Activated naive CD4-positive, alpha-beta T cell treated with anti-CD3 and anti-CD28 coated beads, Interleukin-2, amount 50 U/mL, for 24 hours (primary cell): ENCODE measurements around the gene NFATC2.
"Not testable (repeated sequence)": the region's sequence is repeated elsewhere in the genome, so short reads cannot be mapped to it uniquely, and the experiment has no call there.

Experiments used
- H3K27ac Mint-ChIP-seq: one replicate; pipeline ENCODE4 v1.8.0; 2021; ENCODE audit warnings: mild to moderate bottlenecking, mixed read lengths
- H3K27me3 Mint-ChIP-seq: one replicate; pipeline ENCODE4 v1.8.0; 2021; ENCODE audit warnings: mixed read lengths
- H3K36me3 Mint-ChIP-seq: one replicate; pipeline ENCODE4 v1.8.0; 2021; ENCODE audit warnings: mixed read lengths
- H3K4me1 Mint-ChIP-seq: one replicate; pipeline ENCODE4 v1.8.0; 2021; ENCODE audit warnings: mixed read lengths
- H3K4me3 Mint-ChIP-seq: one replicate; pipeline ENCODE4 v1.8.0; 2021; ENCODE audit warnings: mild to moderate bottlenecking, mixed read lengths
- H3K9me3 Mint-ChIP-seq: one replicate; pipeline ENCODE4 v1.8.0; 2021; ENCODE audit warnings: mixed read lengths

The NFATC2 gene

DNA sequence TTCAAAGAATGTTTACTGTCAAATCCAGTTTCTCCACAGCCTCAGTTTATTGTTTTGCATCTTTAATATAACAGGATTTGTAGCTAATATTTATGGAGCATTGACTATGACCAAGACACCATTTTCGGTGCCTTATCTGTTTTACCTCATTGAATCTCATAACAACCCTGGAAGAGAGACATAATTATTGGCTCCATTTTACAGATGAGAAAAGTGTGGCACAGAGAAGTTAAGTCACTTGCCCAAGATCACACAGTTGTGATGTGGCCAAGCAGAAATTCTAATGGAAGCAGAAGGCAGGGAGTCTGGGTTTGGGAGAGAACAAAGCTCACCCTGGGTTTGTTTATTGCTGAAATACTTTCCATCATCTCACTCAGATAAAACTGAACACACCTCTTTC is 17.5 kb upstream of the NFATC2 start:
- Mint-ChIP-seq H3K27me3 (peaks cover 39% of the 10 kb centered on the region), H3K27ac (no peak overlapping the region), H3K9me3 (no peaks in the 10 kb centered on the region), H3K4me3 (no peak overlapping the region), H3K36me3 (no peaks in the 10 kb centered on the region), H3K4me1 (peaks cover 32% of the 10 kb centered on the region)

- Mint-ChIP-seq H3K27me3 (peaks cover 11% of the 10 kb centered on the region), H3K4me1 (peaks cover 7% of the 10 kb centered on the region), H3K9me3 (no peaks in the 10 kb centered on the region), H3K36me3 (no peaks in the 10 kb centered on the region), H3K4me3 (no peak overlapping the region), H3K27ac (no peak overlapping the region)
Observed at GRCh38 chr20:51554538-51555165, 12.1 kb upstream of the NFATC2 start.

DNA sequence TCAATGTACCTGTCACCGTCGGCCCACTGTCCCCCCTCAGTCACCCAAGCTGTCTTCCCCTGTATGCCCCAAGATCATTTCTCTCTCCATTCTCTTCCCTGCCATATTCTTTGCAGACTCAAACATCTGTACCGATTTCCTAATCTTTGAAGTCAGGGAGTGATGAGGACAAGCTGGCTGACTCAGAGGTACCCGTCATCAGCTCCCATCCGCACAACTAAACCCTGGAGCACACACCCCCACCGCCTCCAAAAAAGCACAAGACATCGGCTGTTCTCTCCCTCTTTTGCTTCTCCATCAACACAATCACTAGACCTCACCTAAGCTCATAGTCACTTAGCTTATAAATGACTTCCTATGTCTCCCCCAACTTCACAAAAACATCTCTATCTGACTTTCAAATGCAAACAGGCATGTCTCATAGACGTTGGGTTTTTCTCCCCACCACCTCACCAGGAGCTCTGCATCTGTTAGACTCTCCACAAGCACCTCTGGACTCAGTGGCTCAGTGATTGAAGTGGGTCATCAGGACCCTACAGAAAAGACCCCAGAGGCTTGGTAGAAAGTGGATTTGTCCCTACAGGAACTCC is 11.5 kb upstream of the NFATC2 start:
- H3K27ac Mint-ChIP-seq = peak overlapping the region; percentile 9
- H3K36me3 Mint-ChIP-seq = no peaks in the 10 kb centered on the region
- H3K4me3 Mint-ChIP-seq = no peak overlapping the region
- peaks cover 6% of the 10 kb centered on the region for H3K4me1 Mint-ChIP-seq
- H3K27me3 Mint-ChIP-seq = peaks cover 8% of the 10 kb centered on the region
- H3K9me3 Mint-ChIP-seq = no peaks in the 10 kb centered on the region

DNA sequence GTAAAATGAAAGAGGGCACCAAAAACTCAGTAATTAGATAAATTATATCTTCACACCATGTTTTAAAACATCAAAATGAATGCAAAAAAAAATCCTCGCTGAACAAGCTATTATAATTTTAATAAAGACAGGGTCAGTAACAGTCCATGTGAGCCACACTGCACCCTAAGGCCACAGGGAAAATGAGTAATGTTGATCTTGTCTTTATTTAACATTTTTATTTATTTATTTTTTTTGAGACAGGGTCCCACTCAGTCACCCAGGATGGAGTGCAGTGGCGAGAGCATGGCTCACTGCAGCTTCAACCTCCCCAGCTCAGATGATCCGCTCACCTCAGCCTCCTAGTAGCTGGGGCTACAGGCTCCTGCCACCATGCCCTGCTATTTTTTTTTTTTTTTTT is 8.7 kb upstream of the NFATC2 start:
- peaks cover 2% of the 10 kb centered on the region for H3K27me3 Mint-ChIP-seq
- H3K4me1 Mint-ChIP-seq = peaks cover 6% of the 10 kb centered on the region
- H3K9me3 Mint-ChIP-seq = no peaks in the 10 kb centered on the region
- no peaks in the 10 kb centered on the region for H3K36me3 Mint-ChIP-seq
- H3K4me3 Mint-ChIP-seq = no peak overlapping the region
- no peak overlapping the region for H3K27ac Mint-ChIP-seq

GRCh38 chr20:51549474-51549873 is 7.0 kb upstream of the NFATC2 start:
- Mint-ChIP-seq H3K36me3 (no peaks in the 10 kb centered on the region), H3K27me3 (no peaks in the 10 kb centered on the region), H3K9me3 (no peaks in the 10 kb centered on the region), H3K27ac (no peak overlapping the region), H3K4me3 (no peak overlapping the region), H3K4me1 (peaks cover 6% of the 10 kb centered on the region)

DNA sequence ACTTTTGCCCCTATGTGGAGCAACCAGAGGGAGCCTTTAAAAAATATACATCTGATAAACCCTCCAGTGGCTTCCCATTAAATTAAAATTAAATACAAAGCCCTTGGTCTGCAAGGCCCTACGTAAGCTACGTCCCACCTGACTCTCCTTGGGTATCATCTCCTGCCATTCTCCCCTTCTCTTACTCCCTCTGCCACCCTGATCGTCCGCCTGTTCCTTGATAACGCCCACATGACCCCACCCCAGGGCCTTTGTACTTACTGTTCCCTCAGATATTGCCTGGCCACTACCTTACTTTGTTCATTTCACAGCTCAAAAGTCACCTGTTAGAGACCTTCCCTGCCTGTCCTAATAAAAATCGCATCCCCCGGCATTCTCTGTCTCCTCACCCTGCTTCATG is 5.4 kb upstream of the NFATC2 start:
- no peak overlapping the region for H3K27ac Mint-ChIP-seq
- H3K4me1 Mint-ChIP-seq = peaks cover 5% of the 10 kb centered on the region
- no peaks in the 10 kb centered on the region for H3K36me3 Mint-ChIP-seq
- H3K4me3 Mint-ChIP-seq = no peak overlapping the region
- no peaks in the 10 kb centered on the region for H3K27me3 Mint-ChIP-seq
- no peaks in the 10 kb centered on the region for H3K9me3 Mint-ChIP-seq

GRCh38 chr20:51545515-51545914 is 3.0 kb upstream of the NFATC2 start:
- peaks cover 3% of the 10 kb centered on the region for H3K36me3 Mint-ChIP-seq
- no peaks in the 10 kb centered on the region for H3K27me3 Mint-ChIP-seq
- H3K27ac Mint-ChIP-seq = peak overlapping the region; percentile 3
- peaks cover 21% of the 10 kb centered on the region for H3K4me1 Mint-ChIP-seq
- H3K4me3 Mint-ChIP-seq = no peak overlapping the region
- H3K9me3 Mint-ChIP-seq = no peaks in the 10 kb centered on the region

DNA sequence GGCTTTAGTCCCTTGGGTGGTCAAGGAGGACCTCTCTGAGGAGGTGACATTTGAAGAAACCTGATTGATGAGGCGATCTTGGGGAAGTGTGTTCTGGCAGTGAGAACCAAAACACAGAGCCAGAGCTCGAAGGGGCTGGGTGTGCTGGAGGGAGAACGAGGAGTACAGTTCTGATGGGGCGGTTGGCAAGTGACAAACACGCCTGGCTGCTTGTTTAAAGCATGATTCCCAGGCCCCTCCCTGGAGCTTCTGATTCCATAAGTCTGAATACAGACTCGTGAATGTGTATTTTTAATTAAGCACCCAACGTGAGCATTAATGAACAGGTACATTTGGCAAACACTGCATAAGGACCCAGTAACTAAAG is 886 bp upstream of the NFATC2 start:
- Mint-ChIP-seq H3K9me3 (no peaks in the 10 kb centered on the region), H3K36me3 (peaks cover 8% of the 10 kb centered on the region), H3K4me1 (peaks cover 41% of the 10 kb centered on the region), H3K4me3 (peak overlapping the region; percentile 77), H3K27me3 (no peaks in the 10 kb centered on the region), H3K27ac (peak overlapping the region; percentile 47)

GRCh38 chr20:51542033-51542570 is 417 bp downstream of the NFATC2 start:
- Mint-ChIP-seq H3K4me1 (peaks cover 54% of the 10 kb centered on the region), H3K9me3 (peaks cover 4% of the 10 kb centered on the region), H3K27me3 (no peaks in the 10 kb centered on the region), H3K27ac (peak overlapping the region; percentile 97), H3K4me3 (peak overlapping the region; percentile 95), H3K36me3 (peaks cover 16% of the 10 kb centered on the region)

DNA sequence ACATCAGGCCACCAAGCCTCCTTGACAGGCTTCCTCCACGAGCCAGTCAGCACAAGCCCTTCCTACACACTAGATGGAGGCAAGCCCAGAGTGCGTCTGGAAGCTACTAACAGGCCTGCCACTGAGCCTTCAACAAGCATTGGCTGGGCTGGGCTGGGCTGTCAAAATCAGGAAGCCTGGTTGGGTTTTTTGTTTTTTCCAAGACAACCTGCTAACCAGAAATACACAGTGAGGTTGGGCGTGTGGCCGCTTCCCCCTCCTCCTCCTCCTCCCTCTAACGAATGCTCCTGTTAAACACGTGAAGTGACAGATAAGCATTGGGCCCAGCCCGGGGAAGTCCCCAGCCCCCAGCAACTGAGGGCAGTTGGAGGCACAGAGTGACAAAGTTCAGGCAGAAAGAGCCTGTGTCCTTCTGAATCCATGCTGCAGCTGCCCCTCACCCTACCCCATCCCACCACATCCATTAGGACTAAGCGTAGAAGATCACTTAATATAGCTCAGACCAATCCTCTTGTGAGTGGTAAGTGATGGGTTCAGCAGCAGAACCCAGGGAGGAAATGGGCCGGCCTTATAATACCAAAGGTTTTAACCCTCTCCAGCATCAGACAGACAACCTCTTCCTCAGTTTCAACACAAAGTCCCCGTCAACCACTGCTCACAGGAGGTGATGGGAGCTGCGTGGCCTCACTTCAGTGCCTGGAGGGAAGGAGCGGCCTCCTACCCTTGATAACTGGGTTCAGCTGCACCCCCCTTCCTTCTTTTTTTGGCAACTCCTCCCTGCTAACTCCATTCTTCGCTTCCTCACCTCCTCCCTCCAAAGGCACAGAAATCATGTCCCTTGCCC is 1.1 kb downstream of the NFATC2 start:
- Mint-ChIP-seq H3K36me3 (peaks cover 16% of the 10 kb centered on the region), H3K27me3 (no peaks in the 10 kb centered on the region), H3K27ac (peak overlapping the region; percentile 97), H3K9me3 (peaks cover 4% of the 10 kb centered on the region), H3K4me3 (peak overlapping the region; percentile 95), H3K4me1 (peaks cover 61% of the 10 kb centered on the region)

- H3K36me3 Mint-ChIP-seq = peaks cover 16% of the 10 kb centered on the region
- H3K4me1 Mint-ChIP-seq = peaks cover 69% of the 10 kb centered on the region
- no peaks in the 10 kb centered on the region for H3K27me3 Mint-ChIP-seq
- H3K9me3 Mint-ChIP-seq = peaks cover 4% of the 10 kb centered on the region
- H3K4me3 Mint-ChIP-seq = peak overlapping the region; percentile 95
- peak overlapping the region; percentile 97 for H3K27ac Mint-ChIP-seq
Observed at GRCh38 chr20:51540580-51540979, 1.9 kb downstream of the NFATC2 start.

DNA sequence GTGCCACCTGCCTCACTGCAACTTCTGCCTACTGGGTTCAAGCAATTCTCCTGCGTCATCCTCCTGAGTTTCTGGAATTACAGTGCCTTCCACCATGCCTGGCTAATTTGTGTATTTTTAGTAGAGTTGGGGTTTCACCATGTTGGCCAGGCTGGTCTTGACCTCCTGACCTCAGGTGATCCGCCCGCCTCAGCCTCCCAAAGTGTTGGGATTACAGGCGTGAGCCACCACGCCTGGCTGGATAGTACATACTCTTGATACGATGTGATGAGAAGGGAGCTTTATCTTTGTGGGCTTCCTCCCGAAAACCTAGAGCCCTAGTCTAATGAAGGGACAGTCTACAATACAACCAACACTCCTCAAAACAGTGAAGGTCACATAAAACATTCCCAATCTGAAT is 2.4 kb downstream of the NFATC2 start:
- H3K27me3 Mint-ChIP-seq, H3K9me3 Mint-ChIP-seq: not testable (repeated sequence)
- H3K36me3 Mint-ChIP-seq = peaks cover 16% of the 10 kb centered on the region
- peak overlapping the region; percentile 59 for H3K27ac Mint-ChIP-seq
- peak overlapping the region; percentile 95 for H3K4me3 Mint-ChIP-seq
- peaks cover 74% of the 10 kb centered on the region for H3K4me1 Mint-ChIP-seq

DNA sequence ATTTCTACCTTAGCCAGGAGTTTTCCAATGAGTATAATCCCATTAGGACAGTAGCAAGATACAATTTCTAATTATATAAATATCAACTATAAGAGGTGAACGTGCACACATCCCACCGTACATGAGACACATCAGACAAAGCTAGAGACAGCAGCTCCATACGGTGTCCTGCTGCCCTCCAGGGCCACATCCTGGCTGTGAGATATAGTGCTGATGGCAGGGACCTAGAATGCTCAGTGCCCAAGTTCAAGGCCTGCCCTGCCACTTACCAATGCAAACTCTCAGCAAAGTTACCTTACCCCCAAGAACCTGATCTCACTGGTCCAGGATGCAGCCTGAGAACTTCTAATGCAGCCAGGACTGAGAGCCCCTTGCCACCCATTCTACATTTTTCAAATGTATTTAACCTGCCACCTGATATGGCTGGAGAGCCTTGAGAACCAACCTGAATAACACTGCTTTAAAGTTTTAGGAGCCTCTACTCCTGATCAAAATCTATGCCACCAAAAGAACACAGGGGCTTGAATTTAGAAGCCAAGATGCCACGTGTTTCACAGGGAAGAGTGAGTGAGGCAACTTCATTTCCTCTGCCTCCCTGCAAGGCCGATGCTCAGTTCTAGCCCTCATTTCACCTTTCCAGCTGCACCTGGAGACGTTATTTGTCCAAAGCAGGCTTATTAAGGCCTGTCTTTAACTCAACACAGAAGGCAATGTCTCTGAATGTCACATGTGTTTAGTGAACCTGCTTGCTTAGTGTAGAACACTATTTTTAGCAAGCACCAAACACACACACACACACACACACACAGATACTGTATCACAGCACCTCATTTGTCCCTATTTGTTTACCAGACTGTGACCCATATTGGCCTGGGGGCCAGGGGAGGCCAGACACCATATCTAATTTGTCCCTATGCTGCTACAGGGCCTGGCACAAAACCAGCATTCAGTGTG is 6.1 kb downstream of the NFATC2 start:
- Mint-ChIP-seq H3K4me3 (peak overlapping the region; percentile 53), H3K36me3 (peaks cover 18% of the 10 kb centered on the region), H3K27me3 (no peaks in the 10 kb centered on the region), H3K4me1 (peaks cover 95% of the 10 kb centered on the region), H3K9me3 (peaks cover 4% of the 10 kb centered on the region), H3K27ac (peak overlapping the region; percentile 83)

DNA sequence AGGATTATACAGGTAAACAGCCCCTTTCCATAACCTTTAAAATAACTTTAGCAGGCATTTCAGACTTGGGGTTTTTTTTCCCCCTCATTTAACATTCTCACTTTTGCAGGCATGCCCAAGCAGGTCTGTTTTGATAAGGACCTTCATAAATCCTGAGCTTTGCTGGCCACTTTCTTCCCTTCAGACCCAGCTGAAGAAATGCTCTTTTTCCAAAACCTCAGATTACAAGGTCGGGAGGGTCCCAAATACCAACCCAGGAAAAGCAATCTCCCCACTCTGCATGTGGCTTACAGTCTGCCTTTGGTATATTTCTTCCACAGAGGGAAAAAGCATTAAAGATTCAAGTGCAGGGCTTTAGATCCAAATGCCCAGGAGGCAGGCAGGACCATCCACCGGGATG is 6.8 kb downstream of the NFATC2 start:
- H3K4me3 Mint-ChIP-seq = peak overlapping the region; percentile 53
- peaks cover 95% of the 10 kb centered on the region for H3K4me1 Mint-ChIP-seq

GRCh38 chr20:51535075-51535386 is 7.5 kb downstream of the NFATC2 start:
- no peaks in the 10 kb centered on the region for H3K27me3 Mint-ChIP-seq
- peak overlapping the region; percentile 53 for H3K4me3 Mint-ChIP-seq
- peak overlapping the region; percentile 91 for H3K27ac Mint-ChIP-seq
- H3K4me1 Mint-ChIP-seq = peaks cover 96% of the 10 kb centered on the region
- peaks cover 17% of the 10 kb centered on the region for H3K36me3 Mint-ChIP-seq
- H3K9me3 Mint-ChIP-seq = peaks cover 4% of the 10 kb centered on the region

More for the DNA sequence above, 6.8 kb downstream of the NFATC2 start:
- Mint-ChIP-seq H3K9me3 (peaks cover 4% of the 10 kb centered on the region), H3K27ac (peak overlapping the region; percentile 91), H3K36me3 (peaks cover 17% of the 10 kb centered on the region), H3K27me3 (no peaks in the 10 kb centered on the region)
